Loucy (cell line): Measurements from ENCODE around the gene PNMA3.

Source experiments
- CTCF ChIP-seq: fragments of 200-600 bp; sonication (generic); conservative IDR thresholded peaks from 2 replicates; pipeline ENCODE4 v1.5.1; 2014; ENCODE audit warnings: mild to moderate bottlenecking, antibody characterized with exemption, low read length
- EZH2phosphoT487 ChIP-seq: fragments of 200-600 bp; IDR thresholded peaks from 2 replicates; pipeline ENCODE4 v1.6.1; 2018; ENCODE audit warnings: antibody characterized with exemption, mild to moderate bottlenecking, moderate library complexity, borderline replicate concordance

GRCh38 chrX:153049093-153049492, 7.2 kb upstream of the PNMA3 start:
- no peak for TF ChIP-seq CTCF
- TF ChIP-seq EZH2phosphoT487 = no peak
